ENCODE results near the gene TGM4.
A peak's percentile ranks its signal among the peaks of the same experiment; 100 is the strongest.

TGM4 gene

DNA sequence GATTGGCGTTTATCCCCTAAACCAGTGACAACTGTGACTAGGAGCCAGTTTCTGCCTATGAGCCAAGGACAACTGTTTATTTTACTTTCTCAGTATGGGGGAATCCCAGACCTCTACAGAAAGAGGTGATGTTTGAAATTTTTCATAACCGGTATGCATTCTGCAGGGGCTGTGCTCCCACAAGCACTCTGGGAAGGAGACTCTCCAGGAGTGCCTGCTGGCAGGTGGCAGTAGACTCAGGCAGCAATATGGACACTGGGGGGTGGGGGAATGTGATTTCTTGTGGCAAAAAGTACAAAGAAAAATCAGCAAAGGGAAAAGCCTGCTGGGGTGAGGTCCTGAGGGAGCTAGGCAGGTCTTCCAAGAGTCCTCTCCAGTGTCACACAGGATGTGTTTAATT, 5.9 kb downstream of the TGM4 start:
- no peak overlapping the region for H3K4me3 ChIP-seq
- H3K27ac ChIP-seq: no peak overlapping the region
- TF ChIP-seq, protein P1, sequence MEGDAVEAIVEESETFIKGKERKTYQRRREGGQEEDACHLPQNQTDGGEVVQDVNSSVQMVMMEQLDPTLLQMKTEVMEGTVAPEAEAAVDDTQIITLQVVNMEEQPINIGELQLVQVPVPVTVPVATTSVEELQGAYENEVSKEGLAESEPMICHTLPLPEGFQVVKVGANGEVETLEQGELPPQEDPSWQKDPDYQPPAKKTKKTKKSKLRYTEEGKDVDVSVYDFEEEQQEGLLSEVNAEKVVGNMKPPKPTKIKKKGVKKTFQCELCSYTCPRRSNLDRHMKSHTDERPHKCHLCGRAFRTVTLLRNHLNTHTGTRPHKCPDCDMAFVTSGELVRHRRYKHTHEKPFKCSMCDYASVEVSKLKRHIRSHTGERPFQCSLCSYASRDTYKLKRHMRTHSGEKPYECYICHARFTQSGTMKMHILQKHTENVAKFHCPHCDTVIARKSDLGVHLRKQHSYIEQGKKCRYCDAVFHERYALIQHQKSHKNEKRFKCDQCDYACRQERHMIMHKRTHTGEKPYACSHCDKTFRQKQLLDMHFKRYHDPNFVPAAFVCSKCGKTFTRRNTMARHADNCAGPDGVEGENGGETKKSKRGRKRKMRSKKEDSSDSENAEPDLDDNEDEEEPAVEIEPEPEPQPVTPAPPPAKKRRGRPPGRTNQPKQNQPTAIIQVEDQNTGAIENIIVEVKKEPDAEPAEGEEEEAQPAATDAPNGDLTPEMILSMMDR (IDR thresholded peaks at IDR 0.05): no peak
- no peak for DNase-seq (ENCODE audit: low spot score)

DNA sequence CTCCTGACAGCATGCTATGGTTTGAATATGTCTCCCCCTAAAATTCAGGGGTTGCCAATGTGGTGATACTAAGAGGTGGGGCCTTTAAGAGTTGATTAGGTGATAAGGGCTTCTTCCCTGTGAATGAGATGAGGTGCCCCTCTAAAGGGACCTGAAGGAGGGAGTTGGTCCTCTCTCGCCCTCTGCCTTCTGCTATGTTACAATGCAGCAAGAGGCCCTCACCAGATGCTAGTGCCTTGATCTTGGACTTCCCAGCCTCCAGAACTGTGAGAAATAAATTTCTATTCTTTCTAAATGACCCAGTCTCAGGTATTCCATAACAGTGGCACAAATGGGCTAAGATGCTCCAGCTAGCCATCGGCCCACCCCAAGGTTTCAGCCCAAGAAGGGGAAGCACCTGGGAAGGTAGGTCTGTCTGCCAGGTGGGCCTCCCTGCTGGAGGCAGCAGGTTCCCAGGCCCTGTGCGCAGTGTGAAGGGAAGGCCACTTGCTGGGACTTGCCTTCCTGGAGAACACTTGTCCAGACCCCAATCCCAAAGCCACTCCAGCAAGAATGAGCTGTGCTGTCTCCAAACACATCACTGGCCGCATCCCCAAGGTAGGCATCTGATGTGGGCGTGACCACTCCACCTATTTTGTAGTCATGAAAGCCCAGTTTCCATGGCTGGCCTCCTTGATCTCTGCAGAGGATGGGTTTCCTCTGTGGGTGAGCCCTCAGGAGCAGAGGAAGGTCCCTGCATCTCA, 9.0 kb downstream of the TGM4 start:
- Histone ChIP-seq H3K4me3 (no peak overlapping the region), H3K27ac (no peak overlapping the region)
- DNase-seq (ENCODE audit: low spot score): peak; percentile 36
- TF ChIP-seq, protein P1 (IDR thresholded peaks at IDR 0.05): no peak

DNA sequence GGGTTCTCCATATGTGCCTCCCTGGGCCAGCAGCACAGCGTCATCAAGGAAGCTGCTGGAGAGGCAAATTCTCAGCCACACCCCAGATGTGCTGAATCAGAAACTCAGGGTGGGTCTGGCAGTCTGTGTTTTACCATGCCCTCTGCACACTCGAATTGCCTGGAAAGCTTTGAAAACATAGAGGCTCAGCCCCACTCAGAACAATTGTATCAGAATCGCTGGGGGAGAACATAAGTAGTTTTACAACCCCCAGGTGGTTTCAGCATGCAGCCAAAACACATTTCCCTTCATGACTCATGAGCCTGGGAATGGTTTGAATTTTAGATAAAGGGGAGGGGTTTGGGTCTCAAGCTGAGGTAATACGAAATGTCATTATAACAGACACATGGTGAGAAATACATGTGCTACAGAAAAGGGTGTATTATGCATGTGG, 9.6 kb downstream of the TGM4 start:
- Histone ChIP-seq H3K4me3 (no peak overlapping the region), H3K27ac (no peak overlapping the region)
- DNase-seq (ENCODE audit: low spot score): peak; percentile 46
- TF ChIP-seq, protein P1 (IDR thresholded peaks at IDR 0.05): no peak

DNA sequence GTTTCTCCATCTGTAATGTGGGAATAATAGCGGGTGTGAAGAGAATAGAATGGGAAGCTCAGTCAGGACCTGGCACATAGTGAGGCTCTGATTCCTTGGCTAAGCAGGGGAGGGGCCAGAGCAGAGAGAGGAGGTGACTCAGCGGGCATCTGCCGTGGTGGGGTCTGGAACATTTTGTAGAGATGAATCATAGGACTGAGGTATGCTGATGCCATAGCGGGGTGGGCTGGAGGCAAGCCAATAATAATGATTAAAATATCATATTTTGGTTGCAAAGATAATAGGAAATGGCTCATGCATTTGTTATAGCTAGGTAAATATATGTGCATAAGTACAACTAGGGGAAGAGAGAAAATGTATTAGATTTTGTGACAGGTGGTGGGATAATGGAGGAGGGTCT, 11.2 kb downstream of the TGM4 start:
- Histone ChIP-seq H3K27ac (no peak overlapping the region), H3K4me3 (no peak overlapping the region)
- DNase-seq (ENCODE audit: low spot score): no peak
- TF ChIP-seq, protein P1 (IDR thresholded peaks at IDR 0.05): no peak

DNA sequence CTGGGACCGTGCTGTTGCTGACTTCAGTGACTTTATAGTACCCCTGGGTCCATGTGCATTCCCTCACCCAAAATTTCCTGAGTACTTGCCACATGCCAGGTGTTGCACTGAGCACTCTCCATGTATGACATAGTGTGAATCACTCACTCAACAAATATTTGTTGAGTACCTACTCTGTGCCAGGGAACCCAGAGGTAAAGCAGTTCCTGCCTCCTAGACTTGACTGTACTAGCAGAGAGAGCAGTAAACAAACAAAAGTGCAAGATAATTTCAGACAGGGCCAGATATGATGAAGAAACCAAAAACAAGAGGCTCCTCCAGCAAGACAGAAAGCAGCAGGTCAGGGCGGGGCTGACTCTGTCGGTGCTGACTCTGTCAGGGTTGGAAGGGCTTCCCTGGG, 12.2 kb downstream of the TGM4 start:
- TF ChIP-seq, protein P1 (IDR thresholded peaks at IDR 0.05): no peak
- H3K27ac ChIP-seq: no peak overlapping the region
- no peak for DNase-seq (ENCODE audit: low spot score)
- H3K4me3 ChIP-seq: no peak overlapping the region

DNA sequence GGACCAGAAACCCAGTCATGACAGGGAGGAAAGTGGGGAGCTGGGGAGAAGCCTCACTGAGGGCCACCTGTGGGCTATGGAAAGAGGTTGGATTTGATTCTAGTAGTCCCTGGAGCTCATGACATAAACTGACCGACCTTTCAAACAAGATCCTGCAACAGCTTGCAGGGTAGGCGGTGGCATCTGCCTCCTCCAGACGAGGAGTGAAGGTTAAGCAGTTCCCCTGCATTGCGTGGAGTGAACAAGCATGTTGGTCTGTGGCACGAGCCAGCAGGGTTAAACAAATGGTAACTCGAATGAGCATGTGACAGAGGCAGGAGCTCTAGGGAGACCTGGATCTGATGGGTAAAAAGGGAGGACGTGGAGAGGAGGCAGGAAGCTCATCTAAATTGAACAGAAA, 12.7 kb downstream of the TGM4 start:
- H3K27ac ChIP-seq: no peak overlapping the region
- TF ChIP-seq, protein P1 (IDR thresholded peaks at IDR 0.05): no peak

DNA sequence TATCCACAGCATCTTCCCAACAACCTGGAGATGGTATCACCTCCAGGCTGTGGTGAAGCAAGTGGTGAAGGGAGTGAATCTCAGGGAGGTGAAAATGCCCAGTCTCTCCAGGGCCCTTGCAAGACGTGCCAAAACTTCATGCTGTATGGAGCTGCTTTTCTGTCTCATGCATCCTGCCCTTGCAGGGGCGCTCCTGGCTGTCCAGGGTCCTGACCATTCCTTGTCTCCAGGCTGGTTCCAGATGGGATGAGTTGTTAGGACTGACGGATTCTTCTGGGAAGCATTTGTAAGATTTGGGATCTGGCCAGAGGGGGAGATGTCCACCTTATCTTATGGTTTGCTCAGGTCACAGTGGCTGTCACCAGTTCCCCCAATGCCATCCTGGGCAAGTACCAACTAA, 15.8 kb downstream of the TGM4 start:
- no peak overlapping the region for H3K27ac ChIP-seq
- no peak for DNase-seq (ENCODE audit: low spot score)
- TF ChIP-seq, protein P1 (IDR thresholded peaks at IDR 0.05): no peak
- H3K4me3 ChIP-seq: no peak overlapping the region

More for the DNA sequence above, 12.7 kb downstream of the TGM4 start:
- DNase-seq (ENCODE audit: low spot score): no peak
- H3K4me3 ChIP-seq: no peak overlapping the region

Data from coronary artery (tissue), 2 donors.